Mesenchymal stem cell (in vitro differentiated cells and primary cell): ENCODE results near the gene LMO1.
A peak's percentile ranks its signal among the peaks of the same experiment; 100 is the strongest.

Source experiments
- DNase-seq: peaks from one replicate; pipeline ENCODE4 v3.0.0-alpha.2; 2013
- H2AFZ ChIP-seq: one replicate; pipeline ENCODE4 v1.6.1; 2013; ENCODE audit warnings: low read depth, mild to moderate bottlenecking, control low read depth, inconsistent platforms, low read length, moderate library complexity
- H2AK5ac ChIP-seq: 2 replicates; pipeline ENCODE4 v1.6.1; 2013; ENCODE audit warnings: low read length, moderate library complexity, mild to moderate bottlenecking, inconsistent platforms; ENCODE audit not compliant: severe bottlenecking
- H2BK120ac ChIP-seq: one replicate; pipeline ENCODE4 v1.6.1; 2013; ENCODE audit warnings: low read depth, mild to moderate bottlenecking, inconsistent platforms, low read length, moderate library complexity
- H2BK12ac ChIP-seq, 2 experiments: one replicate each; pipeline ENCODE4 v1.6.1; 2013; ENCODE audit warnings: inconsistent platforms in 2 of 2, low read length in 2 of 2, mild to moderate bottlenecking in 2 of 2, moderate library complexity in 2 of 2, control low read depth in 1 of 2
- H2BK15ac ChIP-seq: one replicate; pipeline ENCODE4 v1.6.1; 2013; ENCODE audit warnings: mild to moderate bottlenecking, low read depth, inconsistent platforms; ENCODE audit not compliant: poor library complexity, severe bottlenecking
- H2BK5ac ChIP-seq: 2 replicates; pipeline ENCODE4 v1.6.1; 2013; ENCODE audit warnings: low read depth, mild to moderate bottlenecking, low read length, control low read depth, inconsistent platforms; ENCODE audit not compliant: poor library complexity, severe bottlenecking
- H3K14ac ChIP-seq, 2 experiments: one replicate each; pipeline ENCODE4 v1.6.1; 2013; ENCODE audit warnings: inconsistent platforms in 2 of 2, low read length in 2 of 2, control low read depth in 1 of 2, mild to moderate bottlenecking in 1 of 2, moderate library complexity in 1 of 2
- H3K18ac ChIP-seq, 2 experiments: one replicate each; pipeline ENCODE4 v1.6.1; 2013; ENCODE audit warnings: inconsistent platforms in 2 of 2, low read length in 2 of 2, control low read depth in 1 of 2, low read depth in 1 of 2, mild to moderate bottlenecking in 1 of 2
- H3K23ac ChIP-seq, 2 experiments: one replicate each; pipeline ENCODE4 v1.6.1; 2013; ENCODE audit warnings: inconsistent platforms in 2 of 2, low read length in 2 of 2, mild to moderate bottlenecking in 2 of 2, moderate library complexity in 2 of 2, control low read depth in 1 of 2
- H3K27ac ChIP-seq: 2 replicates; pipeline ENCODE4 v1.5.1; 2013; ENCODE audit warnings: mild to moderate bottlenecking, moderate library complexity, low read length, control low read depth, inconsistent platforms; ENCODE audit not compliant: poor library complexity, severe bottlenecking
- H3K27me3 ChIP-seq, 2 experiments: 2 replicates each; pipeline versions ENCODE4 v1.6.1 to v1.7.0; 2013; ENCODE audit warnings: low read length in 2 of 2, mild to moderate bottlenecking in 2 of 2, moderate library complexity in 2 of 2, control low read depth in 1 of 2, inconsistent platforms in 1 of 2; ENCODE audit not compliant: control insufficient read depth in 1 of 2, insufficient read depth in 1 of 2
- H3K36me3 ChIP-seq, 2 experiments: 2 replicates each; pipeline versions ENCODE4 v1.6.1 to v1.7.0; 2013; ENCODE audit warnings: low read length in 2 of 2, control low read depth in 1 of 2, inconsistent platforms in 1 of 2, low read depth in 1 of 2, mild to moderate bottlenecking in 1 of 2; ENCODE audit not compliant: insufficient read depth in 2 of 2, control insufficient read depth in 1 of 2
- H3K4ac ChIP-seq, 2 experiments: one replicate each; pipeline ENCODE4 v1.6.1; 2013; ENCODE audit warnings: inconsistent platforms in 2 of 2, low read length in 2 of 2, mild to moderate bottlenecking in 2 of 2, moderate library complexity in 2 of 2, control low read depth in 1 of 2, low read depth in 1 of 2
- H3K4me1 ChIP-seq: 2 replicates; pipeline ENCODE4 v1.6.1; 2013; ENCODE audit warnings: low read depth, low read length, control low read depth; ENCODE audit not compliant: control insufficient read depth, insufficient read depth
- H3K4me2 ChIP-seq: 2 replicates; pipeline ENCODE4 v1.6.1; 2013; ENCODE audit warnings: low read length, mild to moderate bottlenecking, inconsistent platforms; ENCODE audit not compliant: poor library complexity, severe bottlenecking
- H3K4me3 ChIP-seq, 2 experiments: 2 replicates each; pipeline versions ENCODE4 v1.5.1 to v1.7.0; 2013; ENCODE audit warnings: low read length in 2 of 2, mild to moderate bottlenecking in 2 of 2, control low read depth in 1 of 2, low read depth in 1 of 2; ENCODE audit not compliant: insufficient read depth in 1 of 2
- H3K79me1 ChIP-seq: replicated peaks from 2 replicates; pipeline ENCODE4 v1.6.1; 2013; ENCODE audit warnings: mild to moderate bottlenecking, control low read depth, low read length, inconsistent platforms; ENCODE audit not compliant: poor library complexity, severe bottlenecking
- H3K9ac ChIP-seq: 2 replicates; pipeline ENCODE4 v1.7.0; 2013; ENCODE audit warnings: mild to moderate bottlenecking, low read length, moderate library complexity
- H3K9me3 ChIP-seq: 2 replicates; pipeline ENCODE4 v1.7.0; 2013; ENCODE audit warnings: mild to moderate bottlenecking, low read length; ENCODE audit not compliant: control insufficient read depth
- H4K8ac ChIP-seq: one replicate; pipeline ENCODE4 v1.6.1; 2013; ENCODE audit warnings: inconsistent platforms, mild to moderate bottlenecking, low read length, moderate library complexity
- H4K91ac ChIP-seq: one replicate; pipeline ENCODE4 v1.6.1; 2013; ENCODE audit warnings: mild to moderate bottlenecking, low read length, inconsistent platforms
- WGBS: methylation state at CpG from one replicate; pipeline ENCODE4 v1.1.7; 2013; ENCODE audit warnings: mixed read lengths; 5-methylcytosine and 5-hydroxymethylcytosine counted together

Gene LMO1

DNA sequence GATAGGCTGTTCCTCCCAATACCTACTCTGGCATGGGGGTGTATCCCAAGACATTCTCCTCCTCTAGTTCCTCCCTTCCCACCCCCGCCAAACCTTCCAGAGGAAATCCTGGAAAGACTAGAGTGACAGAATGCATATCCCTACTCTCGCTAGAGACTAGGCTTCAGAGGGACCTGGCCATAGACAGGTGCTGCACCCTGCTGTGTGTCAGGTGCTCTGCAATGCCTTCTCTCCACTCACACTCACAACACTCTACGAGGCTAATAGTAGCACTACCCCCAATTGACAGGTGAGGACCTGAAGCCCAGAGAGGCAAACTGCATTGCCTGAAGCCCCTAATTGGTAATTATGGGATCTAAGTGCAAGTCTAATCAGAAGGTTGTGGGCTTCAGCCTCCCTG lies 46.2 kb upstream of the LMO1 start:
- Histone ChIP-seq H2AFZ (no peak overlapping the region), H3K23ac (no peak overlapping the region), H3K9me3 (peaks cover 3% of the 10 kb centered on the region), H3K4me2 (no peak overlapping the region), H3K14ac (no peak overlapping the region), H3K79me1 (no peaks in the 10 kb centered on the region), H3K9ac (no peak overlapping the region), H2BK120ac (no peak overlapping the region), H3K27ac (no peak overlapping the region), H2BK5ac (no peak overlapping the region), H3K4ac (no peak overlapping the region), H2BK12ac (no peak overlapping the region), H3K4me3 (no peak overlapping the region), H2AK5ac (no peak overlapping the region), H3K36me3 (no peaks in the 10 kb centered on the region), H3K27me3 (peaks cover 20 to 48% of the 10 kb centered on the region in 2 experiments), H2BK15ac (no peak overlapping the region), H3K4me1 (no peaks in the 10 kb centered on the region), H3K18ac (no peak overlapping the region), H4K91ac (no peak overlapping the region), H4K8ac (no peak overlapping the region)
- DNase-seq = no peak
- 47% methylated on average over 2 of the region's 3 CpGs for WGBS

DNA sequence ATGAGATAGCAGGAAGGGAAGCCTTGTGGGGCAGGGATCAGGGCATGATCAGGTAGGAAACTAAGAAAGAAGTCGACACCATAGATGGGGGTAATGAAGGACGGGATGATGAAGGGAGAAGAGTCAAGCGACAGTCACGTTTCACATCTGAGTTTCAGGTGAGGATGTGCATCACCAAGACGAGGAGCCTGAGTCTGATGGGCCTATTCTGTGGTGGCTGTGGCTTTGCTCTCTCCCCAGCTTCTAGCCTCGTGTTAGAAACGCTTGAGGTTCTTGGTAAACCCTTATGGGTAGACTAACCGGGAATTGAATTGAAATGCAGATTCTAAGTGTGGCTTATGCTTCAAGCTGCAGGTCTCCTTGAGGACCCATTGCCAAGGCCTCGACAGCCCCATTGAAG lies 45.6 kb upstream of the LMO1 start:
- Histone ChIP-seq H3K4me3 (no peak overlapping the region), H2BK15ac (no peak overlapping the region), H3K9ac (no peak overlapping the region), H3K27me3 (peaks cover 18 to 43% of the 10 kb centered on the region in 2 experiments), H3K4me2 (no peak overlapping the region), H2AFZ (no peak overlapping the region), H3K9me3 (peaks cover 7% of the 10 kb centered on the region), H2BK120ac (no peak overlapping the region), H3K18ac (no peak overlapping the region), H4K91ac (no peak overlapping the region), H3K4ac (no peak overlapping the region), H3K79me1 (no peaks in the 10 kb centered on the region), H3K14ac (no peak overlapping the region), H2BK5ac (no peak overlapping the region), H3K36me3 (no peaks in the 10 kb centered on the region), H3K23ac (no peak overlapping the region), H3K4me1 (no peaks in the 10 kb centered on the region), H4K8ac (no peak overlapping the region), H3K27ac (no peak overlapping the region), H2AK5ac (no peak overlapping the region), H2BK12ac (no peak overlapping the region)
- DNase-seq = no peak
- 80% methylated on average over 9 of the region's 9 CpGs for WGBS

DNA sequence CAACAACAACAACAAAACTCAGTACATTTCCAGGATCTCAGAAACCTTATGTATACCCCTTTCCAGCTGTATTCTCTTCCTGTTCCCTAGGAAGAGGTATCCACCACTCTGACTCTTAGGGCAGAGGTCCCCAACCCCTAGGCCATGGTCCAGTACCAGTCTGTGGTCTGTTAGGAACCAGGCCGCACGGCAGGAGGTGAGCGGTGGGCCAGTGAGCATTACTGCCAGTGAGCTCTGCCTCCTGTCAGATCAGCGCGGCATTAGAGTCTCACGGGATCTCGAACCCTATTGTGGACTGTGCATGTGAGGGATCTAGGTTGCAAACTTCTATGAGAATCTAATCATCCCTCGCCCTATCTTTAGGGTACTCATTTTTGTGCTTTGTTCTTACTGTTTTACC lies 43.9 kb upstream of the LMO1 start:
- H3K4ac ChIP-seq = no peak overlapping the region
- DNase-seq = no peak
- no peak overlapping the region for H2BK12ac ChIP-seq
- H3K79me1 ChIP-seq = no peaks in the 10 kb centered on the region
- H2BK120ac ChIP-seq = no peak overlapping the region
- no peaks in the 10 kb centered on the region for H3K36me3 ChIP-seq
- H3K4me2 ChIP-seq = no peak overlapping the region
- H2AFZ ChIP-seq = no peak overlapping the region
- H4K8ac ChIP-seq = peak overlapping the region; percentile 54
- no peak overlapping the region for H2BK15ac ChIP-seq
- H2BK5ac ChIP-seq = no peak overlapping the region
- no peaks in the 10 kb centered on the region for H3K4me1 ChIP-seq
- no peak overlapping the region for H3K4me3 ChIP-seq
- H2AK5ac ChIP-seq = no peak overlapping the region
- H3K18ac ChIP-seq = no peak overlapping the region
- H3K14ac ChIP-seq = no peak overlapping the region
- no peak overlapping the region for H4K91ac ChIP-seq
- peaks cover 12% of the 10 kb centered on the region for H3K9me3 ChIP-seq
- no peak overlapping the region for H3K27ac ChIP-seq
- H3K9ac ChIP-seq = no peak overlapping the region
- H3K27me3 ChIP-seq = peaks cover 7 to 30% of the 10 kb centered on the region in 2 experiments
- WGBS = 74% methylated on average over 4 of the region's 8 CpGs
- H3K23ac ChIP-seq = no peak overlapping the region

DNA sequence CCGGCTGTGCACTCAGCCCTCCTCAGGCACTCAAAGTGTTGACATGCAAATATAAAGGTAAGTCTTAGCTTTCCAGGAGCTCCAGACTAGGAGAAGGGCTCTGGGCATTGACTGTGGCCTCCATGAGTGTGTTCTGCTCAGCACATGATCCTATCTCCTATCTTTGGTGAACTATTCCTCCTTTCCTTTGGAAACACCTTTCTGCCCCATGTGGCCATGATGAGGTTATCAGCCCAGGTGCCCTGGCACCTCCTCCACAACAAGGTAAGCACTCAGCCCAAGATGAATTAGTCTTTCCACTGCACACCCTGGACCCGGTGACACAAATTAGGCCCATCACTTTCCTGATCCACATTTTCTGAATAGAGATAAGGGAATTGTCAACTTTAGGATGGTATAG lies 37.9 kb upstream of the LMO1 start:
- H3K9me3 ChIP-seq = peaks cover 15% of the 10 kb centered on the region
- 59% methylated on average over 1 of the region's 2 CpGs for WGBS

More for the DNA sequence above, 37.9 kb upstream of the LMO1 start:
- no peak overlapping the region for H3K4me2 ChIP-seq
- H3K4ac ChIP-seq = no peak overlapping the region
- no peak overlapping the region for H2AK5ac ChIP-seq
- peaks cover 3% of the 10 kb centered on the region for H3K4me1 ChIP-seq
- H3K9ac ChIP-seq = no peak overlapping the region
- H3K23ac ChIP-seq = no peak overlapping the region
- no peak overlapping the region for H3K27ac ChIP-seq
- no peak overlapping the region for H2BK5ac ChIP-seq
- no peak overlapping the region for H4K8ac ChIP-seq
- no peak overlapping the region for H4K91ac ChIP-seq
- peaks cover 7 to 13% of the 10 kb centered on the region in 2 experiments for H3K27me3 ChIP-seq
- H3K18ac ChIP-seq = no peak overlapping the region
- H2BK120ac ChIP-seq = no peak overlapping the region
- no peaks in the 10 kb centered on the region for H3K79me1 ChIP-seq
- H3K4me3 ChIP-seq = no peak overlapping the region
- H2BK15ac ChIP-seq = no peak overlapping the region
- H3K36me3 ChIP-seq = no peaks in the 10 kb centered on the region
- no peak overlapping the region for H2AFZ ChIP-seq
- no peak for DNase-seq
- H2BK12ac ChIP-seq = no peak overlapping the region
- no peak overlapping the region for H3K14ac ChIP-seq
